ENCODE results near the gene BCAS3. TPM values are rescaled to one million over a fixed set of nuclear protein-coding genes. Genes with fewer than 3 reads are reported as not detected.

BCAS3 gene
- total RNA-seq, 1 donor from 2014 or later, result 14.5 TPM

- Histone ChIP-seq H3K9me3 (ENCODE audit: insufficient read depth, low read depth, low read length) (no peaks in the 10 kb centered on the region), H3K9ac (ENCODE audit: low read length) (no peak overlapping the region), H4K20me1 (ENCODE audit: insufficient read depth, low read length) (no peaks in the 10 kb centered on the region), H3K27me3 (ENCODE audit: insufficient read depth, low read length) (no peaks in the 10 kb centered on the region), H3K27ac (ENCODE audit: low read depth, low read length) (no peak overlapping the region), H3K4me1 (ENCODE audit: insufficient read depth, low read length) (no peaks in the 10 kb centered on the region), H3K36me3 (ENCODE audit: insufficient read depth, low read length) (no peaks in the 10 kb centered on the region), H3K4me2 (ENCODE audit: low read length) (no peak overlapping the region), H3K79me2 (ENCODE audit: insufficient read depth, low read length) (no peaks in the 10 kb centered on the region), H3K4me3 (ENCODE audit: insufficient read depth, low read depth, low read length) (no peak overlapping the region), H2AFZ (ENCODE audit: low read depth, low read length) (no peak overlapping the region)
- TF ChIP-seq CTCF (IDR thresholded peaks at IDR 0.05; ENCODE audit: insufficient read depth, low read depth, low read length) (no peak), EZH2 (IDR thresholded peaks at IDR 0.05; ENCODE audit: insufficient read depth, low read length) (no peak)
- Mint-ChIP-seq H3K27ac (ENCODE audit: unreplicated experiment) (no peak overlapping the region), H3K4me1 (ENCODE audit: low read depth, unreplicated experiment) (no peaks in the 10 kb centered on the region), H3K4me3 (ENCODE audit: unreplicated experiment) (no peak overlapping the region), H3K36me3 (ENCODE audit: low read depth, unreplicated experiment) (no peaks in the 10 kb centered on the region), H3K9me3 (ENCODE audit: unreplicated experiment) (peaks cover 7% of the 10 kb centered on the region), H3K27me3 (ENCODE audit: low read depth, unreplicated experiment) (peaks cover 3% of the 10 kb centered on the region)
- DNase-seq (ENCODE audit: low read depth) (no peak), FAIRE-seq (no peak)
Observed at GRCh38 chr17:61259360-61259759, 581.7 kb downstream of the BCAS3 start.

- Histone ChIP-seq H3K4me1 (ENCODE audit: insufficient read depth, low read length) (no peaks in the 10 kb centered on the region), H2AFZ (ENCODE audit: low read depth, low read length) (no peak overlapping the region), H3K36me3 (ENCODE audit: insufficient read depth, low read length) (no peaks in the 10 kb centered on the region), H3K4me3 (ENCODE audit: insufficient read depth, low read depth, low read length) (no peak overlapping the region), H3K27me3 (ENCODE audit: insufficient read depth, low read length) (no peaks in the 10 kb centered on the region), H3K27ac (ENCODE audit: low read depth, low read length) (no peak overlapping the region), H4K20me1 (ENCODE audit: insufficient read depth, low read length) (no peaks in the 10 kb centered on the region), H3K9me3 (ENCODE audit: insufficient read depth, low read depth, low read length) (no peaks in the 10 kb centered on the region), H3K9ac (ENCODE audit: low read length) (no peak overlapping the region), H3K4me2 (ENCODE audit: low read length) (no peak overlapping the region), H3K79me2 (ENCODE audit: insufficient read depth, low read length) (no peaks in the 10 kb centered on the region)
- Mint-ChIP-seq H3K27ac (ENCODE audit: unreplicated experiment) (no peak overlapping the region), H3K27me3 (ENCODE audit: low read depth, unreplicated experiment) (no peaks in the 10 kb centered on the region), H3K36me3 (ENCODE audit: low read depth, unreplicated experiment) (no peaks in the 10 kb centered on the region), H3K4me3 (ENCODE audit: unreplicated experiment) (no peak overlapping the region), H3K9me3 (ENCODE audit: unreplicated experiment) (peaks cover 2% of the 10 kb centered on the region), H3K4me1 (ENCODE audit: low read depth, unreplicated experiment) (no peaks in the 10 kb centered on the region)
- FAIRE-seq, result no peak
- TF ChIP-seq EZH2 (IDR thresholded peaks at IDR 0.05; ENCODE audit: insufficient read depth, low read length) (no peak), CTCF (IDR thresholded peaks at IDR 0.05; ENCODE audit: insufficient read depth, low read depth, low read length) (no peak)
- no peak for DNase-seq (ENCODE audit: low read depth)
Observed at GRCh38 chr17:61260071-61260797, 582.6 kb downstream of the BCAS3 start.

GRCh38 chr17:61261001-61261637 is 583.5 kb downstream of the BCAS3 start:
- Histone ChIP-seq H3K79me2 (ENCODE audit: insufficient read depth, low read length) (no peaks in the 10 kb centered on the region), H3K4me2 (ENCODE audit: low read length) (no peak overlapping the region), H3K4me1 (ENCODE audit: insufficient read depth, low read length) (no peaks in the 10 kb centered on the region), H4K20me1 (ENCODE audit: insufficient read depth, low read length) (no peaks in the 10 kb centered on the region), H3K27me3 (ENCODE audit: insufficient read depth, low read length) (no peaks in the 10 kb centered on the region), H3K9me3 (ENCODE audit: insufficient read depth, low read depth, low read length) (no peaks in the 10 kb centered on the region), H3K27ac (ENCODE audit: low read depth, low read length) (no peak overlapping the region), H3K9ac (ENCODE audit: low read length) (no peak overlapping the region), H3K4me3 (ENCODE audit: insufficient read depth, low read depth, low read length) (no peak overlapping the region), H2AFZ (ENCODE audit: low read depth, low read length) (no peak overlapping the region), H3K36me3 (ENCODE audit: insufficient read depth, low read length) (no peaks in the 10 kb centered on the region)
- no peaks in the 10 kb centered on the region for H3K4me1 Mint-ChIP-seq (ENCODE audit: low read depth, unreplicated experiment)
- no peaks in the 10 kb centered on the region for H3K27me3 Mint-ChIP-seq (ENCODE audit: low read depth, unreplicated experiment)
- no peak overlapping the region for H3K27ac Mint-ChIP-seq (ENCODE audit: unreplicated experiment)
- DNase-seq (ENCODE audit: low read depth) (no peak), FAIRE-seq (no peak)
- H3K9me3 Mint-ChIP-seq (ENCODE audit: unreplicated experiment), result peaks cover 2% of the 10 kb centered on the region
- no peak overlapping the region for H3K4me3 Mint-ChIP-seq (ENCODE audit: unreplicated experiment)
- TF ChIP-seq EZH2 (IDR thresholded peaks at IDR 0.05; ENCODE audit: insufficient read depth, low read length) (no peak), CTCF (IDR thresholded peaks at IDR 0.05; ENCODE audit: insufficient read depth, low read depth, low read length) (no peak)
- H3K36me3 Mint-ChIP-seq (ENCODE audit: low read depth, unreplicated experiment), result no peaks in the 10 kb centered on the region
